Prostate gland (tissue), 2 donors: ENCODE data around the gene PIKFYVE. TPM values are rescaled to one million over a fixed set of nuclear protein-coding genes. Genes with fewer than 3 reads are reported as not detected.
"Not testable (repeated sequence)": the region's sequence is repeated elsewhere in the genome, so short reads cannot be mapped to it uniquely, and the experiment has no call there.

Source experiments
- DNase-seq: peaks from one replicate; pipeline ENCODE4 v3.0.0-alpha.2; 2019; ENCODE audit warnings: low spot score
- H3K27ac ChIP-seq, 2 donors: fragments of 200-600 bp; sonication (generic); 2 replicates each; pipeline ENCODE4 v1.5.1; 2017 to 2019
- H3K27me3 ChIP-seq: fragments of 200-600 bp; sonication (generic); replicated peaks from 2 replicates; pipeline ENCODE4 v1.5.1; 2019; ENCODE audit not compliant: insufficient read depth
- H3K36me3 ChIP-seq, 2 donors: fragments of 200-600 bp; sonication (generic); 1 replicate in 1 of 2; 2 replicates in 1 of 2; pipeline versions ENCODE4 v1.5.1 to v1.8.1; 2017 to 2019
- H3K4me1 ChIP-seq: fragments of 200-600 bp; sonication (generic); replicated peaks from 2 replicates; pipeline ENCODE4 v1.5.1; 2019
- H3K4me3 ChIP-seq, 2 donors: fragments of 200-600 bp; sonication (generic); 2 replicates each; pipeline ENCODE4 v1.5.1; 2017 to 2019
- H3K9me3 ChIP-seq: fragments of 200-600 bp; sonication (generic); 2 replicates; pipeline ENCODE4 v1.5.1; 2017
- POLR2A ChIP-seq: fragments of 450-650 bp; IDR thresholded peaks from one replicate; pipeline ENCODE4 v1.6.1; 2016; ENCODE audit warnings: antibody characterized with exemption, mild to moderate bottlenecking
- POLR2AphosphoS5 ChIP-seq: sonication (generic); formaldehyde crosslinking; IDR thresholded peaks from one replicate; pipeline ENCODE4 v1.6.1; 2017; ENCODE audit warnings: antibody characterized with exemption
- WGBS: methylation state at CpG from one replicate; pipeline ENCODE4 v1.1.5; 2018; 5-methylcytosine and 5-hydroxymethylcytosine counted together
- intact Hi-C: fragments of 100-400 bp; cut with DNase I; formaldehyde crosslinking; loops from one replicate; pipeline ENCODE4 v1.14.2; 2022
- total RNA-seq, 2 donors: library from RNA; depleted of rRNA; stranded (reverse); fragments of >200 nt; gene quantifications; one replicate each; pipeline ENCODE4 v1.1.0, GENCODE V29; 2016
- TF ChIP-seq, protein P1 (sequence below), 4 experiments: fragments of 200-600 bp in 2 of 4; fragments of 450-650 bp in 2 of 4; sonication (generic) in 2 of 4; IDR thresholded peaks; 1 replicate in 3 of 4; 2 replicates in 1 of 4; pipeline ENCODE4 v1.5.1; 2016 to 2019; ENCODE audit warnings: antibody characterized with exemption in 4 of 4, mild to moderate bottlenecking in 2 of 4, moderate library complexity in 2 of 4

Gene PIKFYVE
- total RNA-seq, result 10 to 100 TPM; 26.7 to 47.1 TPM

- no peaks in the 10 kb centered on the region for H3K9me3 ChIP-seq
- H3K27me3 ChIP-seq, result no peaks in the 10 kb centered on the region
- H3K27ac ChIP-seq, result peak within 1 kb of the TSS; percentile 92 to 95
- H3K36me3 ChIP-seq, result no peaks in the 10 kb centered on the region
- H3K4me1 ChIP-seq, result no peaks in the 10 kb centered on the region
- DNase-seq, result peak; percentile 94
- WGBS, result 0% methylated on average over 34 of the region's 50 CpGs
- TF ChIP-seq POLR2A (peak; percentile 77), POLR2AphosphoS5 (peak; percentile 95)
- TF ChIP-seq, protein P1, sequence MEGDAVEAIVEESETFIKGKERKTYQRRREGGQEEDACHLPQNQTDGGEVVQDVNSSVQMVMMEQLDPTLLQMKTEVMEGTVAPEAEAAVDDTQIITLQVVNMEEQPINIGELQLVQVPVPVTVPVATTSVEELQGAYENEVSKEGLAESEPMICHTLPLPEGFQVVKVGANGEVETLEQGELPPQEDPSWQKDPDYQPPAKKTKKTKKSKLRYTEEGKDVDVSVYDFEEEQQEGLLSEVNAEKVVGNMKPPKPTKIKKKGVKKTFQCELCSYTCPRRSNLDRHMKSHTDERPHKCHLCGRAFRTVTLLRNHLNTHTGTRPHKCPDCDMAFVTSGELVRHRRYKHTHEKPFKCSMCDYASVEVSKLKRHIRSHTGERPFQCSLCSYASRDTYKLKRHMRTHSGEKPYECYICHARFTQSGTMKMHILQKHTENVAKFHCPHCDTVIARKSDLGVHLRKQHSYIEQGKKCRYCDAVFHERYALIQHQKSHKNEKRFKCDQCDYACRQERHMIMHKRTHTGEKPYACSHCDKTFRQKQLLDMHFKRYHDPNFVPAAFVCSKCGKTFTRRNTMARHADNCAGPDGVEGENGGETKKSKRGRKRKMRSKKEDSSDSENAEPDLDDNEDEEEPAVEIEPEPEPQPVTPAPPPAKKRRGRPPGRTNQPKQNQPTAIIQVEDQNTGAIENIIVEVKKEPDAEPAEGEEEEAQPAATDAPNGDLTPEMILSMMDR (IDR thresholded peaks at IDR 0.05), result peak in 1 of 4 experiments; percentile 18
- peak within 1 kb of the TSS; percentile 74 to 93 for H3K4me3 ChIP-seq
- intact Hi-C loops, result loop anchor here (1.0 to 10.0 kb wide), 3 partner anchors 11 to 651 kb away; partner anchors contain the start of gene IDH1
These were observed at the start of gene PIKFYVE for GRCh38 chr2:208265801-208266552. TSS of gene PIKFYVE (plus strand) at chr2:208266255. CDS start at chr2:208271520, 5,265 bp downstream.

DNA sequence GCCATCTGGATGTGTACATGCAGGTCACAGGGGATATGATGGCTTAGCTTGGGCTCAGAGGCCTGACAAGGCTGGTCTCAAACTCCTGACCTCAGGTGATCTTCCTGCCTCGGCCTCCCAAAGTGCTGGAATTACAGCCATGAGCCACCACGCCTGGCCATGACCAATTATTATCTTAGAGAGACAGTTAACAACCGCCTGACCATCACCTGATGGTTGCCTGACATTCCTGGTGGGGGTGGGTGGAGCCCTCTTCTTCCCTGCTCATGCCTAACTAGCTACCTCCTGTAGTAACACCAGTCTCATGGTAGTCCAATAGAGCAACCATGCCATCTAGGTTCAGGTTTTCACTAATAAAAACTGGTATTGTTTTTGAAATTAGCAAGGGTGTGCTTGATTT is 44.2 kb upstream of the PIKFYVE start:
- H3K9me3 ChIP-seq, DNase-seq, H3K4me1 ChIP-seq, H3K4me3 ChIP-seq, H3K27ac ChIP-seq, intact Hi-C loops, H3K27me3 ChIP-seq, H3K36me3 ChIP-seq: not testable (repeated sequence)
- 88% methylated on average over 3 of the region's 3 CpGs for WGBS

- Histone ChIP-seq H3K27ac (no peak overlapping the region), H3K9me3 (no peaks in the 10 kb centered on the region), H3K36me3 (no peaks in the 10 kb centered on the region), H3K27me3 (no peaks in the 10 kb centered on the region), H3K4me1 (no peaks in the 10 kb centered on the region), H3K4me3 (no peak overlapping the region)
- TF ChIP-seq, protein P1 (IDR thresholded peaks at IDR 0.05), result no peak
- TF ChIP-seq POLR2AphosphoS5 (no peak), POLR2A (no peak)
- no peak for DNase-seq
- intact Hi-C loops, result no loop called here
- 82% methylated on average over 3 of the region's 3 CpGs for WGBS
These were observed 43.7 kb upstream of the PIKFYVE start for GRCh38 chr2:208222351-208222750.

DNA sequence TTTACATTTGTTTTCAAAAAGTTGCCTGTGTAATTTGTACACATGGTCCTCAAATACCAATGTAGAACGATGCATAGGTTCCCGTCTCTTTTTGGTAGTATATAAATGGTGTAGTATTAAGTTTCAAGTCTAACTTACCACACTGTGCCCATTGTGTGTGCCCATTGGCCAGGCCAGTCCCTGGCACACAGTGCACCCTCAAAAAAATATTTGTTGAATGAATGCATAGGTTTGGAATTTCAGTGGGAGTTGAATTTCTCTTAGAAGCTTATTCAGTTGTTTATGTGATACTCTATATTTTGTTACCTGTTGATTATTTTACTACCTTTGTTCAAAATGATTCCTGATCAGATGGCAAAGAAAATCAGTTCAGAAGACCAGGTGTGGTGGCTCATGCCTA is 41.3 kb upstream of the PIKFYVE start:
- H3K36me3 ChIP-seq, result no peaks in the 10 kb centered on the region
- no peak for DNase-seq
- intact Hi-C loops, result no loop called here
- H3K4me3 ChIP-seq, result no peak overlapping the region
- H3K4me1 ChIP-seq, result no peaks in the 10 kb centered on the region
- no peaks in the 10 kb centered on the region for H3K27me3 ChIP-seq
- no peak overlapping the region for H3K27ac ChIP-seq
- WGBS, result 85% methylated on average over 2 of the region's 2 CpGs
- H3K9me3 ChIP-seq, result no peaks in the 10 kb centered on the region
- TF ChIP-seq POLR2A (no peak), POLR2AphosphoS5 (no peak)
- TF ChIP-seq, protein P1 (IDR thresholded peaks at IDR 0.05), result no peak

DNA sequence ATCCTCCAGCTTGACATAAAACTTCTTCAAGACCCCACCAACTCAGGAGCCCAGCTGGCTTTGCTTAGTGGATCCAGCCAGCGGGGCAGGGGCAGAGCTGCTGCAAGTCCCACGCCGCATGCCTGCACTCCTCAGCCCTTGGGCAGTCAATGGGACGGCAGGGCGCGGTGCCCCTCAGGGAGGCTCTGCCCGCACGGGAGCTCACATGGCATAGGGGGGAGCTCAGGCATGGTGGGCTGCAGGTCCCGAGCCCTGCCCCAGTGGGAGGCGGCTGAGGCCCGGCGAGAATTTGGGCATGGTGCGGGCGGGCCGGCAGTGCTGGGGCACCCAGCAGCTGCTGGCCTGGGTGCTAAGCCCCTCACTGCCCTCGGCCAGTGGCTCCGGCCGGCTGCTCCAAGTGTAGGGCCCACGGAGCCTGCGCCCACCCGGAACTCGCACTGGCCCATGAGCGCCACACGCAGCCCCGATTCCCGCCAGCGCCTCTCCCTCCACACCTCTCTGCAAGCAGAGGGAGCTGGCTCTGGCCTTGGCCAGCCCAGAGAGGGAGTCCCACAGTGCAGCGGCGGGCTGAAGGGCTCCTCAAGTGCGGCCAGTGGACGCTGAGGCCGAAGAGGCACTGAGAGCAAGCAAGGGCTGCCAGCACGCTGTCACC is 38.3 kb upstream of the PIKFYVE start:
- Histone ChIP-seq H3K27ac (no peak overlapping the region), H3K4me1 (no peaks in the 10 kb centered on the region), H3K27me3 (no peaks in the 10 kb centered on the region), H3K9me3 (no peaks in the 10 kb centered on the region), H3K36me3 (no peaks in the 10 kb centered on the region), H3K4me3 (no peak overlapping the region)
- 97% methylated on average over 27 of the region's 33 CpGs for WGBS
- TF ChIP-seq POLR2A, result no peak
- TF ChIP-seq, protein P1 (IDR thresholded peaks at IDR 0.05), result no peak
- intact Hi-C loops, result no loop called here
- no peak for DNase-seq
